MM.1S (cell line): ENCODE data around the gene PINLYP.

Experiments
- DNase-seq: peaks from one replicate; pipeline ENCODE4 v3.0.0-alpha.2; 2015
- H2AFZ ChIP-seq: fragments of 300-600 bp; sonication (generic); 2 replicates; pipeline ENCODE4 v1.6.0; 2016; ENCODE audit warnings: antibody characterized with exemption, low read length
- H3F3A ChIP-seq: fragments of 300-600 bp; sonication (generic); 2 replicates; pipeline ENCODE4 v1.6.1; 2016; ENCODE audit warnings: mild to moderate bottlenecking, antibody characterized with exemption, low read length, moderate library complexity, mixed read lengths; ENCODE audit not compliant: insufficient read depth
- H3K27ac ChIP-seq: fragments of 300-600 bp; sonication (generic); 2 replicates; pipeline ENCODE4 v1.5.1; 2016; ENCODE audit warnings: mild to moderate bottlenecking, low read length
- H3K27me3 ChIP-seq: fragments of 300-600 bp; sonication (generic); replicated peaks from 2 replicates; pipeline ENCODE4 v1.6.0; 2016; ENCODE audit warnings: low read length; ENCODE audit not compliant: insufficient read depth
- H3K36me3 ChIP-seq: fragments of 300-600 bp; sonication (generic); replicated peaks from 2 replicates; pipeline ENCODE4 v1.6.1; 2016; ENCODE audit warnings: mild to moderate bottlenecking, low read length, mixed read lengths; ENCODE audit not compliant: insufficient read depth
- H3K4me1 ChIP-seq: fragments of 300-600 bp; sonication (generic); 2 replicates; pipeline ENCODE4 v1.6.1; 2016; ENCODE audit warnings: low read length, mixed read lengths
- H3K4me2 ChIP-seq: fragments of 300-600 bp; sonication (generic); 2 replicates; pipeline ENCODE4 v1.6.0; 2016; ENCODE audit warnings: low read depth, low read length
- H3K4me3 ChIP-seq: fragments of 300-600 bp; sonication (generic); 2 replicates; pipeline ENCODE4 v1.5.1; 2016; ENCODE audit warnings: low read length, mixed read lengths
- H3K79me2 ChIP-seq: fragments of 300-600 bp; sonication (generic); 2 replicates; pipeline ENCODE4 v1.6.1; 2016; ENCODE audit warnings: mixed run types, low read length, mixed read lengths
- H3K9ac ChIP-seq: fragments of 300-600 bp; sonication (generic); 2 replicates; pipeline ENCODE4 v1.6.1; 2016; ENCODE audit warnings: low read length, mixed read lengths
- H3K9me2 ChIP-seq: fragments of 300-600 bp; sonication (generic); replicated peaks from 2 replicates; pipeline ENCODE4 v1.6.1; 2016; ENCODE audit warnings: mild to moderate bottlenecking, low read length, mixed read lengths; ENCODE audit not compliant: insufficient read depth
- H3K9me3 ChIP-seq: fragments of 300-600 bp; sonication (generic); replicated peaks from 2 replicates; pipeline ENCODE4 v1.6.1; 2016; ENCODE audit warnings: mild to moderate bottlenecking, low read length, mixed read lengths; ENCODE audit not compliant: insufficient read depth
- H4K20me1 ChIP-seq: fragments of 300-600 bp; sonication (generic); 2 replicates; pipeline ENCODE4 v1.6.1; 2016; ENCODE audit warnings: mild to moderate bottlenecking, low read length, moderate library complexity, mixed read lengths; ENCODE audit not compliant: insufficient read depth
- CTCF ChIP-seq: fragments of 300-600 bp; sonication (generic); IDR thresholded peaks from 2 replicates; pipeline ENCODE4 v1.5.1; 2016; ENCODE audit warnings: antibody characterized with exemption, low read length, mixed read lengths
- EZH2 ChIP-seq: fragments of 300-600 bp; sonication (generic); optimal IDR thresholded peaks from 2 replicates; pipeline ENCODE3; 2017; ENCODE audit warnings: low read depth, mild to moderate bottlenecking, antibody characterized with exemption, low read length, mixed read lengths
- EZH2phosphoT487 ChIP-seq: fragments of 300-600 bp; sonication (generic); IDR thresholded peaks from 2 replicates; pipeline ENCODE4 v1.6.1; 2018; ENCODE audit warnings: antibody characterized with exemption, low read length

PINLYP gene

GRCh38 chr19:43622956-43623355 is 47.4 kb downstream of the PINLYP start:
- no peaks in the 10 kb centered on the region for H3K36me3 ChIP-seq
- H3K79me2 ChIP-seq = peaks cover 11% of the 10 kb centered on the region
- no peak for DNase-seq
- H3K4me1 ChIP-seq = peaks cover 7% of the 10 kb centered on the region; the same call in 1 of the 2 replicates
- no peak overlapping the region for H3K9ac ChIP-seq
- H3K4me3 ChIP-seq = no peak overlapping the region
- H3F3A ChIP-seq = peaks cover 16% of the 10 kb centered on the region; the same call in 1 of the 2 replicates
- H3K4me2 ChIP-seq = no peak overlapping the region
- no peak overlapping the region for H2AFZ ChIP-seq
- no peaks in the 10 kb centered on the region for H3K9me3 ChIP-seq
- H4K20me1 ChIP-seq = no peaks in the 10 kb centered on the region
- H3K27me3 ChIP-seq = peaks cover 14% of the 10 kb centered on the region
- H3K27ac ChIP-seq = no peak overlapping the region
- H3K9me2 ChIP-seq = no peaks in the 10 kb centered on the region
- TF ChIP-seq EZH2 = no peak
- TF ChIP-seq CTCF = no peak
- no peak for TF ChIP-seq EZH2phosphoT487

- peaks cover 14% of the 10 kb centered on the region for H3K27me3 ChIP-seq
- H2AFZ ChIP-seq = no peak overlapping the region
- no peak overlapping the region for H3K9ac ChIP-seq
- H3K9me2 ChIP-seq = no peaks in the 10 kb centered on the region
- no peaks in the 10 kb centered on the region for H3K36me3 ChIP-seq
- no peak for TF ChIP-seq CTCF
- no peak for TF ChIP-seq EZH2
- no peak for TF ChIP-seq EZH2phosphoT487
- H4K20me1 ChIP-seq = no peaks in the 10 kb centered on the region
- H3K27ac ChIP-seq = no peak overlapping the region
- H3F3A ChIP-seq = peaks cover 13% of the 10 kb centered on the region; the same call in 1 of the 2 replicates
- H3K4me2 ChIP-seq = peak overlapping the region; percentile 11; the same call in 1 of the 2 replicates
- no peaks in the 10 kb centered on the region for H3K9me3 ChIP-seq
- H3K79me2 ChIP-seq = peaks cover under 1% of the 10 kb centered on the region
- peaks cover 7% of the 10 kb centered on the region; the same call in 1 of the 2 replicates for H3K4me1 ChIP-seq
- no peak for DNase-seq
- no peak overlapping the region for H3K4me3 ChIP-seq
These were observed 48.5 kb downstream of the PINLYP start for GRCh38 chr19:43623889-43624670.

DNA sequence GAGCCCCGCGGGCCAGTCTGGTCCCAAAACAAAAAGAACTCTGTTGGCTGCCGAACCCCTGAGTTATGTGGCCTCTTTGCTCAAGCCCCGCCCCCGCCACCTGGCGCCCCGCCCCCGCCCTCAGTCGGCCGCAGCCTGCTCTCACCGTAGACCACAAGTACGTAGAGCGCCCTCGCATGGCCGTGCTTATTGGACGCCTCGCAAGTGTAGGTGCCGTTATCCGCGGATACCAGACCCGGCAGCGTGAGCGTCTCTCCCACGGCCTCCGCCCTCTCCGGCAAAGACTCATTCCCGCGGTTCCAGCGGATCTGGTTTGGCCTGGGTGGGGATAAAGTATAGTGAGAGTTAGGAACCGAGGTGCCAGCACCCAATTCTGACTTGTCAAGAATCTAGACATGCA is 49.3 kb downstream of the PINLYP start:
- Histone ChIP-seq H3K9me2 (no peaks in the 10 kb centered on the region), H3K36me3 (no peaks in the 10 kb centered on the region), H3F3A (peaks cover 5% of the 10 kb centered on the region; the same call in 1 of the 2 replicates), H3K4me1 (peaks cover 6% of the 10 kb centered on the region; the same call in 1 of the 2 replicates), H3K4me3 (0 out of 2 replicates have a peak overlapping the region, but pooled peaks have one; percentile 21), H3K9ac (no peak overlapping the region), H3K79me2 (no peaks in the 10 kb centered on the region), H3K27ac (no peak overlapping the region), H3K4me2 (peak overlapping the region; percentile 41; the same call in 1 of the 2 replicates), H3K9me3 (no peaks in the 10 kb centered on the region), H4K20me1 (no peaks in the 10 kb centered on the region), H2AFZ (no peak overlapping the region), H3K27me3 (peaks cover 14% of the 10 kb centered on the region)
- TF ChIP-seq EZH2 = no peak
- TF ChIP-seq CTCF = peak; percentile 38
- peak; percentile 78 for DNase-seq
